Measurements from ENCODE around the gene GLS.
"Not testable (repeated sequence)": the region's sequence is repeated elsewhere in the genome, so short reads cannot be mapped to it uniquely, and the experiment has no call there.

The GLS gene

GRCh38 chr2:190938771-190939335, 58.2 kb downstream of the GLS start:
- no peak for DNase-seq

GRCh38 chr2:190940454-190940853, 59.8 kb downstream of the GLS start:
- no peak for DNase-seq

DNA sequence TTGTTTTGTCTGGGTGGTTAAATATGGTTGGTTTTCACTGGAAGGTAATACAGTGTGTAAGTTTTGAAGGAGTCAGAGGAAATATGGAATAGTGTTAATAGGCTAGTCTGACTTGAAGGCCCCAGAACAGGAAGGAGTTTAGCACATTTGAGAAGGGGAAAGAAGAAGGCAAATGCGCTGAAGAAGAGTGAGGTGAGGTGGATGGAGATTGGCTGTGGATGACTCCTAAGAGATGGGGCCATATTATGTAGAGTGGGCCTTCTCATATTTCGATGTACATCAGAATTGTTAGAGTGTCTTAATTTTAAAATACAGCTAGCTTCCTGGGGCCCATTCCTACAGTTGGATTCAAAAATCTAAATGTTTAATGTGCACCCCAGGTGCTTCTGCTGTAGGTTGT, 61.0 kb downstream of the GLS start:
- DNase-seq: no peak

DNA sequence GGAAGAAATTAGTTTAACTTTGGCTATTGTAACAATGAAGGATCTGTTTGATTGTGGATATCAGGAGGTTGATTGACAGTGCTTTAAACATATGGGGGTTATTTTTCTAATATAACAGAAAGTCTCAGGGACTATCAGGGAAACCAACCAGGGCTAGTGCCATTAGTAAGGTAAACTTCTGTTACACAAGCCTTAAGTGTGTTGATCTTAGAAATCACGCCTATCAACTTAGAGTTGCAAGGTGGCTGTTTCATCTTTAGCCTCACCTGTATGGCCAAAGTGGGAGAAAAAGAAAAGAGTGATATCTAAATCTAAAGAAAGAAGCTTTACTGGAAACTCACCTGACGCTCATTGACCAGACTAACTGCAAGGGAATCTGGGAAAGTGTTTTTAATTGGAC, 62.1 kb downstream of the GLS start:
- no peak for DNase-seq

GRCh38 chr2:190943706-190944105, 63.1 kb downstream of the GLS start:
- DNase-seq: no peak

DNA sequence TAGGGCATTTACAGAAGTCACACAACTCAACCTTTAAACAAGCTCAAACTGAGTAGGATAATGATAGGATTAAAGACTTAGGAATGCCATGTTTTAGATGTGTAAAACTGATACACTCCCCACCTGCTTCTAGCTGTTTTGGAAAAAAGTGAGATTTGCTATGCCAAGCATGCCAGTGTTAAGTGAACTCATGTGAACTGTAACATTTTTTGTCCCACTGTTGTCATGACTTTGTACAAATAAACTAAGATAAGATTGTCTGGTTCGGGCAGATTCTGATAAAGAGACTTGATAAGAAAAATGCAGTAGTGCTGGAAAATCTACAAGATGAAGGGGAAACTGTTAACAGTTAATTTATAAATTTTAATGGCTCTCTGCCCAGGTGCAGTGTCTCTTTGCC, 66.5 kb downstream of the GLS start:
- peak; percentile 13 for DNase-seq

- peak; percentile 47 for DNase-seq
Observed at GRCh38 chr2:190947711-190948251, 67.2 kb downstream of the GLS start.

DNA sequence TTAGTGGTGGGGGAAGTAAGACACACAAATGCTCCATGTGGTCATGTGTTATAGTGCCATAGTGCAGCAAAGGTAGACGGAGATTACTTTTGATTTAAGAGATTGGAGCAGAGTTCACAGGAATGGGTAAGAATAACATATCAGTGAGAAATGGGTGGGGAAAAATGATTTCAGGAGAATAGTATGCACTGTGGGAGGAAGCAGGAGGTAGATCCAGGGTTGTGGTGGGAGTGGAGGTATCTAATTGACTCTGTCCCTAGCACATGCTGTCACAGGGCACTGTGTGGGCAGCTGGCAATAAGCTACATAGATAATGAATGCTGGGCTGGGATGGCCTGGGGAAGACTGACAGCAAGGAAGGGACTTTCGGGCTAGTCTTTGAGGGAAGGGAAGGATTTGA, 68.0 kb downstream of the GLS start:
- no peak for DNase-seq

DNA sequence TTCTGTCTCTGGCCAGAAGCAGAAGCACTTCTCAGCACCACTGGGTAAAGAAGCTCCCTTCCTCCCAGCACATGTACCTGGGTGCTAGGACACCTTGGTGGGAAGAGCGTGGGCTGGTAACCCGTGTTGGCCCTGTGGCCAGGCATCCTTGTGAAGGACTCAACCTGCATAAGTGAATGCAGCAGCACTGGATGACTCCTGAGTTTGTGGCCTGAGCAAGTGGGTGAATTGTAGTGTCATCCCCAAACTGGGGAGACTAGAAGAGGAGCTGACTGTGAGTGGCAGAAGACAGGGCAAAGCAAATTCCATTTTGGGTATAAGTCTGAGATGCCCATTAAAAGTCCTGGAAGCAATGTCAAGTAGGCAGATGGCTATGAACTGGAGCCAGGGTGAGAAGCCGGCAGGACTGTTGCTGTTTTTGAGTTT, 70.0 kb downstream of the GLS start:
- no peak for DNase-seq

DNA sequence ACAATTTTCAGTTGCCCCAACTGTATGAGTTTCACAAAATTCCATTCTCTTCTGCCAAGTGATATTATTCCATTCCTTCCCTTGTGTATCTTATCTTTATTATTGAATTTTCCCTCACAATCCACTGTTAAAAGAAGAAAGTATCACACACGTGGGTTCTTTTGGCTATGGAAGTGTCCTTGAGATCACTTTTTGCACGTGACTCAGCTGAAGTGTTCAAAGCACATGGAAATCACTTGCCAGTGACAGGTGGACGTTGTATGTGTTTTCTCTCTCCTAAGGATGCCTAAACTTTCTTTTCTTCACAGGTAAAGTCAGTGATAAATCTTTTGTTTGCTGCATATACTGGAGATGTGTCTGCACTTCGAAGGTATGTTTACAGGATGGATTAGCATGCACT, 72.6 kb downstream of the GLS start:
- no peak for DNase-seq

DNA sequence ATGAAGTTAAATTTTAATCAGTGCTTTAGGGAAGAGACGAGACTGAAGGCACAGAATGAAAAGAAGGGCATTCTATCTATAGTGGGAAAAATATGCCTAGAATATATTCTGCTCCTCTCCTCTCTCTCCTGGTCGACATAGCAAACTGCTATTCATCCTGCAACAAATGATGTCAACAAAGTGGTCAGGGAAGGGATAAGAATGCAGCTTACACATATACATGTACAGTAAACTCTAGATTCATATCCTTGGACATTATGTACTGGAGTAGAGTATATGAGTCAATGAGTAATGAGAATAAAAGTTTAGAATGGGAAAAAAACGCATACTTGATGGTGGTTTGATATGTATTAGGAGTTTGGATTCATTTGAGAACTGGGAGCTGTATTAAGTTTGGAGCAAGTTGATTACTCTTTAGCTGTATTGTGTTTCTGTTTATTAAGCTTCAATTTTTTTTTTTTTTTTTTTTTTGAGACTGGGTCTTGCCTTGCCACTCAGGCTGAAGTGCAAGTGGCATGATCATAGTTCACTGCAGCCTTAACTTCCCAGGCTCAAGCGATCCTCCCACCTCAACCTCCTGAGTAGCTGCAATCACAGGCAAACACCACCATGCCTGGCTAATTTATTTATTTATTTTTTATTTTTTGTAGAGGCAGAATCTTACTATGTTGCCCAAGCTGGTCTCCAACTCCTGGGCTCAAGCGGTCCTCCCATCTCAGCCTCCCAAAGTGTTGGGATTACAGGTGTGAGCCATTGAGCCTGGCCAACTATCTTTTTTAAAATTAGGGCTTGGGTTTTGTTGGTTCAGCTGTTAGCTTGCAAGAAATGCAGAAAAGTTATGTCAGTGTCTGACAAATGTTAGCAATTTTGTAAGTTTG, 79.5 kb downstream of the GLS start:
- no peak for DNase-seq

DNA sequence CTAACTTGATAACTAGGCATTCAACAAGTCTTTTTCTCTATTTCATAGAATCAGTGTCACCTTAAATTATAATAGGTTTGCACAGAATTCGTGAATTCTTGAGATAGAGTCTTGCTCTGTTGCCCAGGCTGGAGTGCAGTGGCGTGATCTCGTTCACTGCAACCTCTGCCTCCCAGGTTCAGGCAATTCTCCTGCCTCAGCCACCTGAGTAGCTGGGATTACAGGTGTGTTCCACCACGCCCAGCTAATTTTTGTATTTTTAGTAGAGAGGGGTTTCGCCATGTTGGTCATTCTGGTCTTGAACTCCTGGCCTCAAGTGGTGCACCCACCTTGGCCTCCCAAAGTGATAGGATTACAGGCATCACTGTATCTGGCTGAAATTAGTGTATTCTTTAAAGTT, 80.5 kb downstream of the GLS start:
- not testable (repeated sequence) for DNase-seq

DNA sequence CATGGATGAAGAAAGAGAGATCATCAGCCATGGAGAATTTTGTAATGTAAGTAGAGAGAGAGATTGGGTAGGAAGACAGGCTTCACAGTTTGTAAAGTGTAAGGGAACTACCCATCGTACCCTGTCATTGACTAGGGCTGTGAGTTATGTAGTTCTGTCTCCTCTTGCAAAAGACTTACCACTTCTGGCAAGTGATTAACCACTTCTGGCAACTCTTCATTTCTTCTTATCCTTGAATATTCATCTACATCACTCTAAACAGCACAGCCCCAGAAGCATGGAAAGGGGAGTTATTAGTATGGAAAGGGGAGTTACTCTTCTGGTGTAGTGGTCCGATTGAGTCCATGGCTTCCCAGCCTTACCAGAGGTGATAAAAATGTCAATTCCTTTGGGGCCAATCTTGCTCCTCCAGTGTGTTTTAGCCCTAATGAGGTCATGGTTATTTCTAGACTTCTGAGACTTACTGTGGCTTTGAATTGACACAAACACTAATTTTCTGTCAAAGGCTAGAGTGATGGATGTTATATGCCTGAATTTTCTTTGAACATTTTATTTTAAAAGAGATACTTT, 81.4 kb downstream of the GLS start:
- DNase-seq: no peak

- no peak for DNase-seq
Observed at GRCh38 chr2:190963088-190963487, 82.5 kb downstream of the GLS start.

- DNase-seq: peak; percentile 23
Observed at GRCh38 chr2:190964170-190964795, 83.7 kb downstream of the GLS start.

GRCh38 chr2:190965580-190966222, 85.1 kb downstream of the GLS start:
- no peak for DNase-seq

- no peak for DNase-seq
Observed at GRCh38 chr2:190968522-190968921, 87.9 kb downstream of the GLS start.

GRCh38 chr2:190970160-190970559, 89.5 kb downstream of the GLS start:
- DNase-seq: no peak

- DNase-seq: no peak
Observed at GRCh38 chr2:190970873-190971506, 90.4 kb downstream of the GLS start.

- DNase-seq: no peak
Observed at GRCh38 chr2:190972213-190972612, 91.6 kb downstream of the GLS start.

DNA sequence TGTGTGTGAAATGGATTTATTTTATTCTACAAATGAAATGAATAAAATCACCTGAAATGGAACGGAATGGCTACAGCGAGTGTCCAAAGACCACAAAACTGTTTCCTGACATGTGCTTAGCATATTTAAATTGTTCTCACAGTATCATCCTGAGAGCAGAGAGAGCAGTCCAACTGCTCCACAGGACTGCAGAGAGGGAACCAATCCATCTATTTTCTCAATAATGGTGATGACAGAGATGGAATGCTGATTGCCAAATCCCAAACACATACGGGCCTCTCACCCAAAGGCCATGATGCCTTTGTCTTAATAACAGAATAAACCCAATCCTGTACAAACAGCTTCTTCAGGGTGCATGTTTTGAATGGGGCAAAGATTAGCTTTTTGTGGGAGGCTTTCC, 92.2 kb downstream of the GLS start:
- DNase-seq: no peak

- no peak for DNase-seq
Observed at GRCh38 chr2:190973262-190973661, 92.6 kb downstream of the GLS start.
